K562 (cell line): ENCODE data around the gene ARPC2. TPM values are rescaled to one million over a fixed set of nuclear protein-coding genes. Genes with fewer than 3 reads are reported as not detected.

ENCODE experiments used
- ATAC-seq: fragments of 200-7000 bp; cut with Tn5 transposase; 3 replicates; pipeline ENCODE4 v1.9.1; 2020; ENCODE audit warnings: moderate library complexity
- BruUV-seq: library from RNA; stranded (reverse); fragments of 400-500 nt; replicated peaks from 2 replicates; lab custom pipeline; 2021; lab: Mats Ljungman, UMichigan
- CTCF ChIA-PET: fragments of 300-600 bp; formaldehyde crosslinking; extraction: SDS; loops from one replicate; lab custom pipeline; 2021; ENCODE audit warnings: low intra/inter-chr PET ratio; lab: Yijun Ruan, JAX
- POLR2A ChIA-PET: fragments of 300-600, 350-650 bp; sonication (Branson Sonifier 250); formaldehyde crosslinking; extraction: SDS; loops from one replicate; lab custom pipeline; 2021; ENCODE audit warnings: antibody characterized with exemption, inconsistent platforms; lab: Yijun Ruan, JAX
- DNase-seq, 4 experiments: peaks; one replicate each; pipeline versions ENCODE4 v3.0.0 to v3.0.0-alpha.2; 2011 to 2018; ENCODE audit warnings: low spot score in 3 of 4, mixed read lengths in 3 of 4; ENCODE audit errors: extremely low read depth in 1 of 4
- FAIRE-seq: peaks from 2 replicates; lab custom pipeline; 2011; peaks lifted over from hg19 to GRCh38; lab: Jason Lieb, UNC
- H2AFZ ChIP-seq: 2 replicates; pipeline ENCODE4 v1.6.0; 2011; ENCODE audit warnings: low read depth, low read length, control low read depth, inconsistent platforms
- H3K27ac ChIP-seq: fragments of 200-600 bp; 3 replicates; pipeline ENCODE4 v1.8.0; 2011; ENCODE audit warnings: low read depth, mild to moderate bottlenecking, control low read depth, inconsistent platforms, low read length, moderate library complexity, mixed read lengths; ENCODE audit errors: extremely low read depth
- H3K27me3 ChIP-seq, 2 experiments: fragments of 300-600 bp in 1 of 2; 2 replicates in 1 of 2; 3 replicates in 1 of 2; pipeline versions ENCODE4 v1.6.0 to v1.8.0; 2011; ENCODE audit warnings: inconsistent platforms in 2 of 2, low read length in 2 of 2, mild to moderate bottlenecking in 1 of 2, mixed read lengths in 1 of 2, moderate library complexity in 1 of 2; ENCODE audit not compliant: control insufficient read depth in 2 of 2, insufficient read depth in 2 of 2
- H3K36me3 ChIP-seq: fragments of 300-600 bp; 3 replicates; pipeline ENCODE4 v1.8.0; 2011; ENCODE audit warnings: mild to moderate bottlenecking, low read length, inconsistent platforms; ENCODE audit not compliant: control insufficient read depth, insufficient read depth
- H3K4me1 ChIP-seq, 2 experiments: fragments of 200-600 bp in 1 of 2; replicated peaks in 1 of 2; 2 replicates in 1 of 2; 3 replicates in 1 of 2; pipeline versions ENCODE4 v1.5.1 to v1.8.0; 2011; ENCODE audit warnings: inconsistent platforms in 2 of 2, low read length in 2 of 2, mild to moderate bottlenecking in 1 of 2, mixed read lengths in 1 of 2, moderate library complexity in 1 of 2; ENCODE audit not compliant: control insufficient read depth in 2 of 2, insufficient read depth in 2 of 2
- H3K4me2 ChIP-seq: 2 replicates; pipeline ENCODE4 v1.6.1; 2011; ENCODE audit warnings: low read length, control low read depth, inconsistent platforms, mixed read lengths; ENCODE audit not compliant: insufficient read depth
- H3K4me3 ChIP-seq: fragments of 200-600 bp; sonication (generic), shearing (Covaris generic); 2 replicates; pipeline ENCODE4 v1.5.1; 2016; ENCODE audit warnings: control low read depth, inconsistent platforms
- H3K79me2 ChIP-seq: fragments of 200-600 bp; 3 replicates; pipeline ENCODE4 v1.8.0; 2011; ENCODE audit warnings: low read length, inconsistent platforms; ENCODE audit not compliant: control insufficient read depth, insufficient read depth
- H3K9ac ChIP-seq, 2 experiments: 2 replicates each; pipeline versions ENCODE4 v1.6.0 to v1.6.1; 2011; ENCODE audit warnings: low read depth in 2 of 2, low read length in 2 of 2, control low read depth in 1 of 2, inconsistent platforms in 1 of 2, mild to moderate bottlenecking in 1 of 2, mixed read lengths in 1 of 2; ENCODE audit not compliant: insufficient read depth in 1 of 2
- H3K9me1 ChIP-seq: one replicate; pipeline ENCODE4 v1.6.0; 2011; ENCODE audit warnings: inconsistent platforms, mild to moderate bottlenecking, low read length, moderate library complexity; ENCODE audit not compliant: control insufficient read depth, insufficient read depth
- H3K9me3 ChIP-seq: replicated peaks from 2 replicates; pipeline ENCODE4 v1.5.1; 2011; ENCODE audit warnings: low read depth, low read length, inconsistent platforms; ENCODE audit not compliant: control insufficient read depth, insufficient read depth
- H4K20me1 ChIP-seq: replicated peaks from 2 replicates; pipeline ENCODE4 v1.6.1; 2011; ENCODE audit warnings: low read length, inconsistent platforms, mixed read lengths; ENCODE audit not compliant: control insufficient read depth, insufficient read depth
- HNRNPUL1 ChIP-seq: fragments of 200-400 bp; formaldehyde crosslinking; IDR thresholded peaks from 2 replicates; pipeline ENCODE4 v1.6.1; 2017; ENCODE audit warnings: low read length
- ZNF184 ChIP-seq: sonication (generic); formaldehyde crosslinking; IDR thresholded peaks from 2 replicates; pipeline ENCODE4 v1.5.0; 2020; ENCODE audit warnings: missing genetic modification reagents
- ZNF707 ChIP-seq: fragments of 250-450 bp; sonication (Bioruptor Pico); conservative IDR thresholded peaks from 2 replicates; pipeline ENCODE4 v1.8.0; 2022; ENCODE audit warnings: inconsistent platforms, mild to moderate bottlenecking, moderate library complexity
- WGBS: fragments of 100-300 bp; shearing (Covaris generic); methylation state at CpG from one replicate; pipeline ENCODE4 v1.1.6; 2016; ENCODE audit warnings: low coverage, mixed read lengths; ENCODE audit not compliant: insufficient coverage; ENCODE audit errors: missing lambda C conversion rate; 5-methylcytosine and 5-hydroxymethylcytosine counted together
- in situ Hi-C: fragments of 300-500 bp; cut with MboI; formaldehyde crosslinking; loops from 4 replicates; pipeline ENCODE4 v1.15.0; 2018; ENCODE audit warnings: inconsistent platforms, mixed read lengths
- intact Hi-C: fragments of 100-400 bp; cut with micrococcal nuclease; formaldehyde crosslinking; loops from 2 replicates; pipeline ENCODE4 v1.14.2; 2022
- polyA plus RNA-seq, 8 experiments: library from polyadenylated mRNA; depleted of rRNA in 4 of 8; stranded (reverse) in 5 of 8; unstranded in 3 of 8; fragments of >200 nt; fragmentation: Nextera tagmentation in 2 of 8; fragmentation: Illumina TruSeq in 1 of 8; extraction: Ambion mirVana in 2 of 8; extraction: Trizol in 1 of 8; gene quantifications; 2 replicates each; pipeline versions ENCODE4 v1.2.1 to v1.2.3, GENCODE V29; 2011 to 2014; ENCODE audit warnings: inconsistent platforms in 1 of 8, missing spikeins in 1 of 8
- total RNA-seq, 7 experiments: library from RNA; depleted of rRNA in 6 of 7; stranded (reverse); fragments of >200 nt in 6 of 7; fragmentation: Illumina TruSeq in 2 of 7; extraction: Trizol in 2 of 7; gene quantifications; 2 replicates each; pipeline versions ENCODE4 v1.2.1 to v1.2.3, GENCODE V29; 2011 to 2021; ENCODE audit warnings: low replicate concordance in 1 of 7

Gene ARPC2
- total and polyA plus RNA-seq, 9 of the 15 experiments (the other 6 are each of a cell fraction or from before 2014, with no cell fraction given), result 81.9 to 187 (median 103) TPM

GRCh38 chr2:218296847-218297246 lies 79.9 kb downstream of the ARPC2 start:
- BruUV-seq, result no TSS peak
- Histone ChIP-seq H3K4me2 (no peak overlapping the region), H3K9me3 (no peaks in the 10 kb centered on the region), H3K9ac (no peak overlapping the region), H3K4me1 (peaks cover 32 to 39% of the 10 kb centered on the region in 2 experiments; a peak in 4 of 5 replicates), H2AFZ (no peak overlapping the region), H3K9me1 (peaks cover 3% of the 10 kb centered on the region), H3K36me3 (no peaks in the 10 kb centered on the region), H3K27ac (no peak overlapping the region), H3K79me2 (peaks cover 10% of the 10 kb centered on the region), H3K4me3 (no peak overlapping the region), H3K27me3 (no peaks in the 10 kb centered on the region), H4K20me1 (no peaks in the 10 kb centered on the region)
- in situ Hi-C loops, result no loop called here
- TF ChIP-seq ZNF707 (CRISPR knock-in tag) (no peak), ZNF184 (CRISPR knock-in tag) (no peak)
- DNase-seq, result no peak
- intact Hi-C loops, result no loop called here
- ChIA-PET CTCF (no interaction called here), POLR2A (interaction anchor here (1.0 to 2.2 kb wide), 2 partner anchors 9 to 98 kb away, joined by 3 to 8 read pairs; no protein-coding TSS in a partner anchor)
- ATAC-seq, result no peak
- 82% methylated on average over 7 of the region's 7 CpGs for WGBS
- no peak for FAIRE-seq

- H2AFZ ChIP-seq, result no peak overlapping the region
- 48% methylated on average over 6 of the region's 6 CpGs for WGBS
- no peak overlapping the region for H3K4me3 ChIP-seq
- no peak overlapping the region for H3K27ac ChIP-seq
- no peaks in the 10 kb centered on the region for H3K9me3 ChIP-seq
- H3K36me3 ChIP-seq, result no peaks in the 10 kb centered on the region
- FAIRE-seq, result no peak
- peaks cover 3% of the 10 kb centered on the region for H3K9me1 ChIP-seq
- no peak for DNase-seq
- peaks cover 18 to 30% of the 10 kb centered on the region in 2 experiments; a peak in 4 of 5 replicates for H3K4me1 ChIP-seq
- no TSS peak for BruUV-seq
- ATAC-seq, result no peak
- H3K4me2 ChIP-seq, result no peak overlapping the region
- in situ Hi-C loops (no loop called here), intact Hi-C loops (no loop called here)
- TF ChIP-seq HNRNPUL1, result no peak
- H4K20me1 ChIP-seq, result no peaks in the 10 kb centered on the region
- no peaks in the 10 kb centered on the region for H3K27me3 ChIP-seq
- no peak overlapping the region; a peak in 1 of 4 replicates for H3K9ac ChIP-seq
- ChIA-PET CTCF (no interaction called here), POLR2A (interaction anchor here (0.6 kb wide), 1 partner anchor 96 kb away, joined by 3 read pairs; no protein-coding TSS in a partner anchor)
- no peaks in the 10 kb centered on the region for H3K79me2 ChIP-seq
Measured at GRCh38 chr2:218298314-218298875, 81.4 kb downstream of the ARPC2 start.
